Central memory CD4-positive, alpha-beta T cell (primary cell): ENCODE measurements around the gene MEP1A.
"Not testable (repeated sequence)": the region's sequence is repeated elsewhere in the genome, so short reads cannot be mapped to it uniquely, and the experiment has no call there.

Source experiments
- DNase-seq: peaks from one replicate; pipeline ENCODE4 v3.0.0; 2022

MEP1A gene

DNA sequence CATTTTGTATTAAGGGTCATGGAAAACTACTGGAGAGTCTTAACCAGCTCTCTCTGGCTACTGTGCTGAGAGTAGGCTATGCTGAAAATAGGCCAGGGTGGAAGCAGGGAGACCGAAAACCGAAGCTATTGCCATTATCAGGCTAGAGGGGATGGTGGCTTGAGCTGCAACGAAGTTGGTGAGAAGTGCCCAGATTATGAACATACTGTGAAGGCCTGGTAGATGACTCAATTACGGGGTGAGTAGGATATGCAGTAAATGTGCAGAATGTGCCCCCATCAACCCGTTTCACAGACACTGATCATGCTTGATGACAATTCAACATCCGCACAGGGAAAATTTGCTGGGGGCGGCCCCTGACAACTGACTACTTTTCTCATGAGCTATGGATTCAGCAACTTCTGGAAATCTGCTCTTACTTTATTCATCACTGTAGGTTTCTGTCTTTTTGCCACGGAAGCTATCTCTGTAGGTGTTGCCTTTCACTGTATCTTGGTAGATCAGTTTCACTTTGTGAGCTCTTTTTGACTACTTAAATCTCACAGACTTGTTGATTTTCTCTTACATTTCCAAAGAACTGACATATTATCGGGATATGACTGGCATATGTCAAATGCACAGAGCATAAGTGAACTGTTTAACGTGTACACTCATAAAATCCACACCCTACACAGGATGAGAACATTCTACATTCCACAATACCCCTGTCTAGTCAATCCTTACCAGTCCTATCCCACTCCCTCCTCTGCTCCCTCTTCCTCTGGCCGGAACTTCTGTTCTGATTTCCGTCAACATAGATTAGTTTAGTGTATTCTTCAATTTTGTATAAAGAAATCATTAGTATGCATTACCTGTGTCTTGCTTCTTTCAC, 15.5 kb upstream of the MEP1A start:
- DNase-seq: no peak

DNA sequence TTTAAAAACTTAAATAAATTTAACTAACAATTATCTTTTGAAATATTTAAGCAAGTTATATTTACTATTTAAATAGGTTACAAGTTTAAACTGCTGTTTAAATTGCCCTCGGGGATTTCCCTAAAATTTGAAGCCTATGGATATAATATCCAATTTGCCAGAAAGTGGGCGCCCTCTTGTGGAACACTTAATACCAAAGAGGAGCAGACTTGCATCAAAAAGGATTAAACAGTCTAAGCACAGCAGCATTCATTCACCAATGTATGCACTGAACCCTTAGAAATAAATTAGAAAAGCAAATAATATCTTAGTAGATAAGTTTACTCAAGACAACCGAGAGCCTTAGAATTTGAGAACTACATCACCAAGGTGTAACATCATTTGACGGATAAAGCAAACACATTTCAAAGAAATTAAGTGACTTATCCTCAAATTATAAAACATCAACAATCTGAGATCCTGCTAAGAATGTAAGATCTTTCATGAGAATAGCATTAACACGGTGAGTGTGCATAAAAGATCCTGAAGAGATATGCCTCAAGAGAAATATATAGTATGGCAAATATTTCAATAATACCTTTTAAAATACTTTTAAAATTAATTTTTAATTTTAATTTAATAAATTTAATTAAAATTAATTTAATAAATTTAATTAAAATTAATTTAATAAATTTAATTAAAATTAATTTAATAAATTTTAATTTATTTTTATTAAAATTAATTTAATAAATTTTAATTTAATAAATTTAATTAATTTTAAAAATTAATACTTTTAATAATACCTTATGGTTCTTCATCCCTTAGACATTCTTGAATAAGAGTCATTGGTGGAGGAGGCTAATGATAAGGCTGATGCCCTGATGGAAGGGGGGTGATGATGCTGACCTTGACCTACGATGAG, 11.5 kb upstream of the MEP1A start:
- no peak for DNase-seq

DNA sequence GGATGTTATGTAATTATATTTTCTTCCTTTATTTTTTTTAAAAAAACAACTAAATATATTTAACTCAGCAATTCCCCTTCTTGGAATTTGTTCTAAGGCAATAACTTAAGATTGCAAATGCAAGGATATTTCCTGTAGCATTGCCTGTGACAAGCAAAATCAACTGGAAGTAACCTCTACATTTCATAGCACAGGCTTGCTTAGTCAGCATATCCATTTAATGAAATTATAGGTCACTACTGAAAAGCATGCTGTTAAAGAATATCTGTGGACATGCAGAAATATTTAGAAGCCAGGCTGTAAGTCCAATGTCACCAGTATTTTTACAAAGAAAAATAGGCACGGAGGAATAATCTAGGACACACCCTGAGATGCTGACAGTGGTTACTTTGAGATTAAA, 8.7 kb upstream of the MEP1A start:
- no peak for DNase-seq

DNA sequence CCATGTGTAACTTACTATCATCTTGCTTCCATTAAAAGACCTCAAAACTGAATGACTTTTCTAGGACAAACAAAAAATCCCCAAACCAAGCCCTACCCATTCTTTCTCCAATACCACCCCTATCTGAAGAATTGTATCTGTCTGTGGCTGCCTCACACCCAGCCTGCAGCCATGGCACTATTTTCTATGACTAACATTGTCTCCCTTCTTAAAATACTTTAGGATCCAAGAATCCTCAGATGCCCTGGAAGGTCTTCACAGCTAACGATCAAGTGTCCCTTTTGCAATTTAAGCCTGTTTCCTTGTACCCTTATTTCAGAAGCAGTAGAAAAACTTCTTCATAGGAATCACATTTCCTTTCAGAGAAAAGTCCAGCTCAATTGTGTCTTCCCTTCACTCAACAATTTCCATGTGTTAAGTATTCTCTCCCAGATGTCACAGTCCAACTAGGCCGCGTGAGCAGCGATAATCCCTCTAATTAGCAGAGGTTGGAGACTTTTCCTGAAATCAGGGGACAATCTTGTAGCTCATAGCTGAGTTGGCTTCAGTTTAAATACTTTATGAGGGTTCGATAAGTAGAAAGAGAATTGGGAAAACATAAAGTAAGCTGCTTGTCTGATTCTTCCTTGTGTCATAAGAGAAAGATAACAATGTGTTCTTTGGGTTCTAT, 5.2 kb upstream of the MEP1A start:
- no peak for DNase-seq

DNA sequence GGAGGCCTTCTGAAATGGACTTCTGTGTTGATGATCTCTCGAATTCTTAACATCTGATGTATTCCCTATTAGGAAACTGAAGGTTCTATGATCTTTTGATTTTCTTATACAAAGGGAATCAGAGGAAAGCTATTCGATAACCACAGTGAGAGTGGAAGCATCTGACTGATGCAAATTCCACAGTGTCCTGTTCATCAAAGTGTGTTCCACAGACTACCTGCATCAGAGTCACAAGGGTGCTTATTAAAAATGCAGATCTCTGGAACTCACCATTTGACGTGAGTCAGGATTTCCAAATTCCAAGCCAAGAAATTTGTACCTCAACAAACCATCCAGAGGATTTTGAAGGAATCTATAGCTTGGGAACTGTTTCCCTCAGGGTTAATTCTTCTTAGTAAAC, 4.4 kb upstream of the MEP1A start:
- no peak for DNase-seq

DNA sequence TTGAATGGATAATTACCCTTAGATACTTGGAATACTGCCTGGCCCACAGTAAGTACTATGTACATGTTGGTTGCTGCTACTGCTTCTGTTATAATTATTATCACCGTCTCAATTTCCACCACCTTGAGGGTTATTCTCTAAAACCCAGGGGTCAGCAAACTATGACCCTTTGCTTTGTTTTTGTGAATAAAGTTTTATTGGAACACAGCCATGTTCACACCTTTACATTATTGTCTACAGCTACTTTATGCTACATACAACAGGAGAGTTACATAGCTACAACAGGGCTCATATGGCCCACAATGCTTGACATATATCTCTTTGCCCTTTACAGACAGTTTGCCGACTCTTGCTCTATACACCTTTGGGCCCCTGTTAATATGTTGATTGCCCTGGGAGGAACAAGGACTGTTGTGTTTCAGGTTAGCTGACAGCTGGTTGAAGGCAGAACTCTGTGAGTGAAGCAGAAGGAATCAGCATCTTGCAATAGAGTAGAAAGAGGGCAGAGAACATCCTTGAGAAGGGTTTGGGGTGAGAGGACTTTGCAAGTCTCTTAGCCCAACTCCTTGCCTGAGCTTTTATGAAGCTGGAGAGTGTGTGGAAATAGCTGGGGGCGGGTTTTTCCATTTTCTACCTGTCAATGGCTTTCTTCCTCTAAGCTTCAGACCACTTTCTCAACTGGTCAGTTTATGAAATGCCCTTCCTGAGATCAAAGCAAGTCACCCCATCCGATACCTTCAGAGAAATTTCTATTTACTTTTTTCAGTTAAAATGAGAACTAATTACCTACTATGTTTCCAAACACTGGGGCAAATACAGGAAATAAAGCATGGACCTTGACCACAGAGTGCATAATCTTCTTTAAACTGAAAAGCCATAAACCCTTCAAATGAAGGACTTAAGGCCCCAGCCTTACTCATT, 3.5 kb upstream of the MEP1A start:
- DNase-seq: no peak

DNA sequence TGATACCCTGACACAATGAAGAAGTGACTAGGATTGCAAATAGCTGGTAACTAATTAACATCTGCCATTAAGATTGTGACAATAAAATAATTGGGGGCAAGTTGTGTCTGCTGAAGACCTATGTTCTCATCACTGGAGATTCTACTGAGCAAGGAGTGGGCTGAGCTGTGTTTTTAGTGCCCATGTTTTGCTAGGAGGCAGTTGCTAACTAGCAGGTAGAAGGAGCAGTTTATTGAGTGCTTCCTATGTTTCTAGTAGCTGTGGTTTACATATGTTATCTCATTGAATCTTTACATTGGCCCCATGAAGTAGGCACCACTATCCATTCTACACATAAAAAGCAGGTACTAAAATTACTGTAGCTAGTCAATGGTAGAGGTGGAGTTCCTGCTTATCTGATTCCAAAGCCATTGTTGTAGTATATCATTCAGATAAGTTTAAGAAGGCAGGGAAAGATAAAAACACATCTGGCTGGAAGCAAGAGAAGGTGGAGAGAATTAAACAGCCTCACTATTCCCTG, 2.8 kb upstream of the MEP1A start:
- no peak for DNase-seq

DNA sequence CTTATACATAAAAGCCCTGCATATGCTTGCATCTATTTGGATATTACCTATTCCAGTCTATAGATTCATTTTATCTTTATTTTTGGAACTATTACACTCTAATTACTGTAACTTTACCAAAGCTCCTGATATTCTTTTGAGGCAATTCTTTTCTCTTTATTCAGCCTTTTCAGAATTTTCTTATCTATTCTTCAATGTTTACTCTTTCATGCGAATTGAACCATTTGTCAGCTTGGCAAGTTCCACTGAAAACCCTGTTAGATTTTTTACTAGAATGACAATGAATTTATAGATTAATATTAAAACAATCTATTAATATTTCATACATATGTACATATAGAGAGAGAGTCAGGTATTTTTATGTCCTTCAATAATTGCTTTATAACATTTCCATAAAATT, 554 bp upstream of the MEP1A start:
- no peak for DNase-seq

DNA sequence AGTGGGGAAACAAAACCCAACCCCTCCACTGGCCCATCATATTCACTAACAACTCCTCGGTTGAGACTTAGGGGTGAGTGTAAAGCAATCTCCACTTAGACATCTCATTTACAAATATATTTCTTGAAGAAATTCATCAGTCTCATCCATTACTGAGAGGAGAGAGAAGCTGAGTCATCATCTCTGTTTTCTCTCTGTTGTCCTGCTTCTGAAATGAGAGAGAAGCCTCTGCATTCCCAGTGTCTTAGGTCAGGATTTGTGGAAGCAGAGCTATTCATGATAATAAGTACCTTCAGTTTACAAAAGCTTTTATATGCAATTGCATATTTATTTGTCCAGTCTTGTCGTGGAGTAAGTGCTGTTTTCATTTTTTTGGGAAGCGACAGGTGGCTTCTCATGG, 879 bp downstream of the MEP1A start:
- no peak for DNase-seq

DNA sequence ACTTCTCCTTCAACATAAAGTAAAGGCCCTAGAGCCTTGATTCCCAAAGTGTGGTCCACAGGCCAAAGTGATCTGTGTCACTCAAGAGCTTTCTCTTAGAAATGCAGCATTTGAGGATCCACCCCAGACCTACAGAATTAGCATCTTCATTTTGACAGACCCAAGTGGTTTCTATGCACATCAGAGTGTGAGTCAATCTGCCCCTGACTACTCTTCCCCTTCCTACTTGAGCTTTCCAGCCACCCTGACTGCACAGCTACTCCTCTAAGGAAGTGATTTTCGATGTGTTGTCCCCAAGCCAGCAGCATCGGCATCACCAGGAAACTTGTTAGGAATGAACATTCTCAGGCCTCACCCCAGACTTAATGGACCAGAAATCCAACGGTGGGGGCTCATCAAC, 2.6 kb downstream of the MEP1A start:
- DNase-seq: no peak

DNA sequence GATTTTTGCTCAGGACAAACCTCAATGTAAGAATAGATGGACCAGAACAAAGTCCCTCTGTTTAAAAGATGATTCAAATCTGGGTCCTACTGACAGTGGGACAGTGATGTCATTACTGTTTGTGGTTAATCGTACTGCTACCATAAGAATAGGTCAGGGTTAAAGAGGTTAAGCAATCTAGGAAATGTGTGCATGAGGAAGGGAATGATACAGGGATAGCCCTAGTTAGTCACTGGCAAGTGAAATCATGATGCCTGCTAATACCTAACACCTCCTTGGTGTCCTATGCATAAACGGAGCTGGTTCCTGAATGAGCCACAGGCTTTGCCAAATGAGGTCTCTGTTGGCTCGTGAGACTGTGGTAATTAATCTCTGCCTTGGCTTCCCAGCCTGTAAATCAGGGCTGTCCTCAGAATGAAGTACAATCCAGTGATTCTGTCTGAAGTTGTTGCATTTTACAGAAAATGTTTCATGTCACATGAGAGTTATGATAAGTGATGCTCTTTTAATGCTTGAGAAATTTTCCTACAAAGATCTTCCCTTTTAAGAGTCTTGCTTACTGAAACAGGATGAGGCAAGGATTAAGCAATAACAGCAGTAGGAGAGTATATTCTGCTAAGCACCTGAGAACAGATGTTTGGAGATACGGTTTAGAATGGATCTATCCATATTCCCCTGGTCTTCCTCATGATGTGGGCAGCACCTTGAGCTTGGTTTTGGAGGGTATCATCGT, 3.8 kb downstream of the MEP1A start:
- DNase-seq: no peak

DNA sequence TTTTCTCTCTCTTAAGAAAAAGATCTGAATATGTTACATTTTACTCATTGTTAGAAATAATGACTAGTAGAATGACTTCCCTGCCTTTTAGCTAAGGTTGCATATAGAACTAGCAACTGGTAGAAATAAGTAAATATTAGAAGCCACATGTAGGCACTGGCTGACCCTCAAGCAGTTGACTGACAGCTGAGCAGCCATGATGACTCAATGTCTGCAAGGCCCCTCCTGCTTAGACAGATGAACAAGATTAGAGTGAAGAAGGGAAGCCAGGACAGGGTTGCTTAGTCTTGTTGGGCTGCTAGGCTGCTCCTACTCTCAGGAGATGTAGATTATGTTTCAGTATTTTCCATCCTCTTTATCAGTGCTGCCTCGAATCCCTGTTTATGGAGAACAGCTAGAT, 6.5 kb downstream of the MEP1A start:
- no peak for DNase-seq

DNA sequence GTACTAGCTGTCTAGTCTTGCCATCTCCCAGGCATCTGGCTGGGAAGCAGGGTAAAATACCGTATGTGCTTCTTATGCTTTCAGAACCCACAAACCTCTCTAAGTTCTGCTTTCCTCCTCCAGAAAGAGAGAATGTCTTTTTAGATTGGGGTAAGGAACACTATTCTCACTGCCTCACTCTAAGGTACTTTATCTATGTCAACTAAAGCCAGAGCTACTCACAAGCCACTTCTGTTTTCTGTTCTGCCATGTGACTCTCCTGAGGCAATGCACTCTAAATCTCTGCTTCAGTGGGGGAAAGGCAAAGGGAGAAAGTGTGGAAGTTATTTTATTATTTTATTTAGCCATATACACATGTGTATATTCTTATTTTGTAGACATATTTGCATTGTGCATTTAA, 15.6 kb downstream of the MEP1A start:
- DNase-seq: no peak

DNA sequence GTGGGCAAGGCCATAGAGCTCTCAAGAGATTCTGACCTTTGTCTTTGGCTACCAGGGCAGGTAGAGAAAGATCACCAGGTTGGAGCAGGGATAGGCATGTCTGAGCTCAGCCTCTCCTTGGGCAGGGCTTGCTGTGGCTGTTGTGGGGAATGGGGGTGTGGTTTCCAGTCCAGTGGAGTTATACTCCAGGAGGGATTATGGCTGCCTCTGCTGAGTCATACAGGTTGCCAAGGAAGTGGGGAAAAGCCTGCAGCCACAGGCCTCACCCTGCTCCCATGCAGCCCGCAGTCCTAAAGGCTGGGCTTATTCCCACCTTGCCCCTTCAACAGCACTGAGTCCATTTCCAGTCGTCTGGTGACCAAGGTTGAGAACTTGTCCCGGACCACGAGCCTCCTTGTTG, 21.9 kb downstream of the MEP1A start:
- no peak for DNase-seq

DNA sequence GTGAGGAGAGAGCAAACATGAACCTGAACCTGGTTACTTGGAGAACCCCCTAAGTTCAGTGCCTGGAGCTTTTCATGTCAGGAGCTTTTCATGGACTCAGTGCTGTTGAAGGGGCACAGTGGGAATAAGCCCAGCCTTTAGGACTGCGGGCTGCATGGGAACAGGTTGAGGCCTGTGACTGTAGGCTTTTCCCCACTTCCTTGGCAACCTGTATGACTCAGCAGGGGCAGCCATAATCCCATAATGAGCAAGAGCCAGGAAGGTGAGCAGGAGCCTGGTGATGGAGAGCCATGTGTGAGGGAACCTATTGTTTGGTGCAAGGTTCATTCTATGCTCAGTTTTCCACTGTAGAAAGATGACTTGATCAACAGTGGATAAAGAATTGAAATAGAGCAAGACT, 23.4 kb downstream of the MEP1A start:
- no peak for DNase-seq

DNA sequence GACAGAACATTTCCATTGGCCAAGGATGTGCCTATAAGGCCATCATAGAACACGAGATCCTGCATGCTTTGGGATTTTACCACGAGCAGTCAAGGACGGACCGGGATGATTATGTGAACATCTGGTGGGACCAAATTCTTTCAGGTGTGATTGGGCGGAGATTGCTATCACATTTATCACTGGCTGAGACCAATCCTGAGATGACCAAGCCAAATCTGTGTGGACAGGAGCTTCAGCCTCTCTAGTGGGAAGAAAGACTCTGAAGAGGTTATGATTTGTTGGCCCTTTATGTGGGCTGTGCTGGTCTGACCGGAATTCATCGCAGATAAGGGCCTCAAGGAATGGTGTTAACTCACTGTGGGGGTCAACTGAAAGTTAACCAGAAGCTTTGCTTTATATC, 26.4 kb downstream of the MEP1A start:
- no peak for DNase-seq

DNA sequence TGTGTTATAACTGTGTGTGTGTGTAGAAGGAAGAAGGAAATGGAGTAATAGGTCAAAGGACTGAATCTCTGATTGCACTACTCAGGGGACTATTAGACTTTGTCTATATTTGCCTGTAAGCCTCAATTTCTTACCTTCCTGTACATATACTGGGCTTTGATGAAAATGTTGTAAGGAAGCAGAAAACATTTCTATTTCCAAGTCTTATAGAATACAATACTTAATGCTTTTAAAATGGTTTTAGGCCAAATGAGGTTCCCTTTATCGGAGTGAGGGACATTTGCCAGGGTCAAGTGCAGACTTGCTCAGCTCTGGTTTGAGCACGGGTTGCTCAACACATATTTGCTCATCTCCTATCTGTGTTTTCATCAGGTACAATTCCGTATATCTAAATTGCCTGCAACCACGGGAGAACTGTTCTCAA, 28.3 kb downstream of the MEP1A start:
- no peak for DNase-seq

DNA sequence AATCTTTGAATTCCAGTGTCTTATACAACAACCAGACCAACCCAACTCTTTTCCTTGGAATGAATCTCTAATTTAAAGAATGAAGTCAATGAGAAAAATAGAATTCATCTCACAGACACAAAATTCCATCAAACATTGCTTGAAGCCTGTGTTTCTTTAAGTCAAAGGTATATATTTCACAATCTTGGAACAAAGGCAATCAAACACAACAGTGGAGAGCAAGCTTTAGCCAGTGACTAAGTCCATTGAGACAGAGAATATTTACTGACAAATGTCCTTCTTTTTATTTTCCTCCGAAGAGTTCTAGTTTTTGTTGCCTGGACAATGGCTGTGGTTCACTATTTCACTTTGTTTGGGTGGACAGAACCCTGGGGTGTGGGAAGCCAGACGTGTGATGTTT, 35.8 kb downstream of the MEP1A start:
- no peak for DNase-seq

DNA sequence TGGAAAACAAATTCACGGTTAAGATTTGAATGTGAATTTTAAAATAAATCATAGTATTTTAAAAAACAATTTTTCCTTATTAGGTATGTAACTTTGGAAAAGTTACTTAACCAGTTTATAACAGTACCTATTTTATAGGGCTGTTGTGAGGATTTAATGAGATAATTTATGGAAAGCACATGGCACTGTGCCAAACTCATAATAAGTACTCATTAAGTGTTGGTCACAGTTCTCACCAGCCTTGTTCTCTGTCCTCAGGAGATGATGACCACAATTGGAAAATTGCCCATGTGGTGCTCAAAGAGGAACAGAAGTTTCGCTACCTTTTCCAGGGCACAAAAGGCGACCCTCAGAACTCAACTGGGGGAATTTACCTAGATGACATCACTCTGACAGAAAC, 39.6 kb downstream of the MEP1A start:
- DNase-seq: no peak

DNA sequence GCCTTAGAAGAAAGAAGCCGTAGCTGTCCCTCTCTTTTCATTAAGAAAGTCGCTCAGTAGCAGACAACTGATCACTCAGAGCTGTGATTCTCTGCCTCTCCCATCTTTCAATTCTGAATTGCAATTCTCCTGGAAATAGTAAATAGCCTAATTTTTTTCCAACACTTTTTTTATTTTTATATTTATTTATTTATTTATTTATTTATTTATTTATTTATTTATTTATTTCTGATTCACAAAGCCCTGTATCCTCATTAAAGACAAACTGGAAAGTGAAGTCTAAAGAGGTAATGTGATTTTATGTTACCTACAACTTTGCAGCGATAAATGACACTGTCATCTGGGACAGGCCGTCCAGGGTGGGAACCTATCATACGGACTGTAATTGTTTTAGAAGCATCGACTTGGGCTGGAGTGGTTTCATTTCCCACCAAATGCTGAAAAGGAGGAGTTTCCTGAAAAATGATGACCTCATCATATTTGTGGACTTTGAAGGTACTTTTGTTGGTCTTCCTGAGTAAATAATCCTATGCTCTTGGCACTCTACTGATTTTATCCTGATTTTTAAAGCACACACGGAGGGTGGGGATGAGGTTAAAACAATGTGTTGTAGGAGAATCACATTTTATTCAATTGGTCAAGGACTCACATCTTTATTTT, 41.2 kb downstream of the MEP1A start:
- not testable (repeated sequence) for DNase-seq

DNA sequence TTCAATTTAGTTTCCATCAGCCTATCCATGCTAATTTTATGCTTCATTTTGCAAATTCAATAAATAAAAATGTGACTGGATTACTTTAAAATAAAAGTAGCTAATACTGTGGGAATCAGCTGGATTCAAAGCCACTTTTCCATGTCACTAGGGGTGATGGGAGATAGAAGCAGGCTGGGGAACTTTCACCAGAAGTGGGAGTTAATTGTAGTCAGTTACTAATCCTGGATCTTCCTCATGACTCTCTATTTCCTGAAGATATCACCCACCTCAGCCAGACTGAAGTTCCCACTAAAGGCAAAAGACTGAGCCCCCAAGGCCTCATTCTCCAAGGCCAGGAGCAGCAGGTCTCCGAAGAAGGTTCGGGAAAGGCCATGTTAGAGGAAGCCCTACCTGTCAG, 41.8 kb downstream of the MEP1A start:
- not testable (repeated sequence) for DNase-seq
